ENCODE data around the gene DNAJC21. TPM values are rescaled to one million over a fixed set of nuclear protein-coding genes. Genes with fewer than 3 reads are reported as not detected.

The DNAJC21 gene
- polyA plus RNA-seq, 1 donor (not counting 4 experiments of a cell fraction or from before 2014, with no cell fraction given) = 29.6 TPM

DNA sequence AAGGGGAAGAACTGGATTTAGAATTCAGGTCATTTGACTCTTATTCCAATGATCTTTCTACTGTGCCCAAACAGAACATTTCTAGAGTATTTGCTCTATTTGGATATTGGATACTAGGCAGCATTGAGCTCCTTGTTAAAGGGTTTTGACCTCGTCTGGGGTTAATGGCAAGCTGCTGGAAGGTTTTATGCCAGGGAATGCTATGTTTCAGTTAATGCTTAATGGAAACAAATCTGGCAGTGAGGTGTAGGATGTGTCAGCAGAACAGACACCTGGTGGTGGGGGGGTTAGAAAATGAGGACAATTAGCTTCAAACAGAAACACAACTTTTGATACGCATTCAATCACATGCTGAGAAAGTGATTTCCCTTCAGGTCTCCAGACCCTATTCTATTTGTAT, 66.9 kb downstream of the DNAJC21 start:
- Histone ChIP-seq H4K20me1 (ENCODE audit: control insufficient read depth, extremely low read depth, insufficient read depth, low read length) (no peaks in the 10 kb centered on the region), H3K36me3 (ENCODE audit: control insufficient read depth in 2 of 2, extremely low read depth in 1 of 2, insufficient read depth in 2 of 2, low read length in 2 of 2) (no peaks in the 10 kb centered on the region), H3K4me3 (ENCODE audit: control insufficient read depth in 2 of 3, extremely low read depth in 1 of 3, insufficient read depth in 2 of 3, low read depth in 1 of 3, low read length in 3 of 3) (no peak overlapping the region), H3K27ac (ENCODE audit: control insufficient read depth, insufficient read depth, low read length) (no peak overlapping the region), H3K9me1 (ENCODE audit: control insufficient read depth, extremely low read depth, insufficient read depth, low read length) (no peaks in the 10 kb centered on the region), H3K9ac (ENCODE audit: control insufficient read depth, extremely low read depth, insufficient read depth, low read length) (no peak overlapping the region), H3K4me1 (ENCODE audit: control insufficient read depth, extremely low read depth, insufficient read depth, low read length) (no peaks in the 10 kb centered on the region), H3K27me3 (ENCODE audit: control insufficient read depth, extremely low read depth, insufficient read depth, low read length) (no peaks in the 10 kb centered on the region), H3K4me2 (ENCODE audit: control insufficient read depth, extremely low read depth, insufficient read depth, low read depth, low read length) (no peak overlapping the region), H3K79me2 (ENCODE audit: control insufficient read depth, insufficient read depth, low read length) (no peaks in the 10 kb centered on the region), H3K9me3 (ENCODE audit: control insufficient read depth, low read depth, low read length) (no peaks in the 10 kb centered on the region), H2AFZ (ENCODE audit: control insufficient read depth, low read length) (no peak overlapping the region)
- DNase-seq (ENCODE audit: low read depth, low spot score) = no peak
- TF ChIP-seq, protein P1, sequence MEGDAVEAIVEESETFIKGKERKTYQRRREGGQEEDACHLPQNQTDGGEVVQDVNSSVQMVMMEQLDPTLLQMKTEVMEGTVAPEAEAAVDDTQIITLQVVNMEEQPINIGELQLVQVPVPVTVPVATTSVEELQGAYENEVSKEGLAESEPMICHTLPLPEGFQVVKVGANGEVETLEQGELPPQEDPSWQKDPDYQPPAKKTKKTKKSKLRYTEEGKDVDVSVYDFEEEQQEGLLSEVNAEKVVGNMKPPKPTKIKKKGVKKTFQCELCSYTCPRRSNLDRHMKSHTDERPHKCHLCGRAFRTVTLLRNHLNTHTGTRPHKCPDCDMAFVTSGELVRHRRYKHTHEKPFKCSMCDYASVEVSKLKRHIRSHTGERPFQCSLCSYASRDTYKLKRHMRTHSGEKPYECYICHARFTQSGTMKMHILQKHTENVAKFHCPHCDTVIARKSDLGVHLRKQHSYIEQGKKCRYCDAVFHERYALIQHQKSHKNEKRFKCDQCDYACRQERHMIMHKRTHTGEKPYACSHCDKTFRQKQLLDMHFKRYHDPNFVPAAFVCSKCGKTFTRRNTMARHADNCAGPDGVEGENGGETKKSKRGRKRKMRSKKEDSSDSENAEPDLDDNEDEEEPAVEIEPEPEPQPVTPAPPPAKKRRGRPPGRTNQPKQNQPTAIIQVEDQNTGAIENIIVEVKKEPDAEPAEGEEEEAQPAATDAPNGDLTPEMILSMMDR (optimal IDR thresholded peaks at IDR 0.05 in 1 of 3, IDR thresholded peaks at IDR 0.05 in 1 of 3, conservative IDR thresholded peaks at IDR 0.05 in 1 of 3; ENCODE audit: extremely low read depth in 1 of 3, insufficient read depth in 2 of 3, low read length in 3 of 3) = no peak
- no peak for TF ChIP-seq EZH2 (IDR thresholded peaks at IDR 0.05; ENCODE audit: low read length)
- FAIRE-seq = no peak
- dilution Hi-C loops (cut with MboI; ENCODE audit: extremely low pct_ligation_motif_present, low sequenced_read_pairs) = no loop called here

DNA sequence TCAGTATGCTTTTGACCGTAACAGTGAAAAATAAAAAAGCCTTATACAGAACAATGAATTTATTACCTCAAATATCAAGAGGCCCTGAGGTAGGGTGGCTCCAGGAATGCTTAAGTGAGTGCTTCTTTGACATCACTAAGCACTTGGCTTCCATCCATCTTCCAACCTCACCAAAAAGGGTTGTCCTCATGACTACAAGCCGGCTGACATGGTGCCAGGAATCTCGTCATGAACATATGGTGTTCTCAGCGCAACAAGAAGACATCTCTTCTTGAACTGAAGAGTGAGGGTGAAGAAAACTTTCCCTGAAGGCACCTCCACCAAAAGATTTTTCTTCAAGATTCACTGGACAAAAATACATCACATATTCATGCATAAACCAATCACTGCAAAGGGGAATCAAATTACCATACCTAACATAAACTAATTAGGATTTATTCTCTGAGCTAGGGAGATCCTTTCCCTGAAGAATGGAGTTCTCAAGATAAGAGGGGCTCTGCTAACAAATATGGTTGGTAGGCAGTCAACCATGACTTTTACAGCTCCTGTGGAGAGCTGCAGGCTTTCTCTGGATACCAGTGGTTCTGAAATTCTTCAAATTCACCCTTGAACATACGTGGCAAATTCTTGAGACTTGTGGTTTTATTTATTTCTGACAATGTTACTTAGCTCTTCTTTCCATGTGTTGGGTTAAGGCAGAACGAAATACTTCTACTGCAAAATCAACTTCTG, 68.9 kb downstream of the DNAJC21 start:
- DNase-seq (ENCODE audit: low read depth, low spot score) (no peak), FAIRE-seq (no peak)
- dilution Hi-C loops (cut with MboI; ENCODE audit: extremely low pct_ligation_motif_present, low sequenced_read_pairs) = no loop called here
- Histone ChIP-seq H3K27me3 (ENCODE audit: control insufficient read depth, extremely low read depth, insufficient read depth, low read length) (no peaks in the 10 kb centered on the region), H3K27ac (ENCODE audit: control insufficient read depth, insufficient read depth, low read length) (no peak overlapping the region), H3K79me2 (ENCODE audit: control insufficient read depth, insufficient read depth, low read length) (no peaks in the 10 kb centered on the region), H4K20me1 (ENCODE audit: control insufficient read depth, extremely low read depth, insufficient read depth, low read length) (no peaks in the 10 kb centered on the region), H3K9me3 (ENCODE audit: control insufficient read depth, low read depth, low read length) (no peaks in the 10 kb centered on the region), H3K4me1 (ENCODE audit: control insufficient read depth, extremely low read depth, insufficient read depth, low read length) (no peaks in the 10 kb centered on the region), H3K9me1 (ENCODE audit: control insufficient read depth, extremely low read depth, insufficient read depth, low read length) (no peaks in the 10 kb centered on the region), H3K36me3 (ENCODE audit: control insufficient read depth in 2 of 2, extremely low read depth in 1 of 2, insufficient read depth in 2 of 2, low read length in 2 of 2) (no peaks in the 10 kb centered on the region), H3K9ac (ENCODE audit: control insufficient read depth, extremely low read depth, insufficient read depth, low read length) (no peak overlapping the region), H2AFZ (ENCODE audit: control insufficient read depth, low read length) (no peak overlapping the region), H3K4me3 (ENCODE audit: control insufficient read depth in 2 of 3, extremely low read depth in 1 of 3, insufficient read depth in 2 of 3, low read depth in 1 of 3, low read length in 3 of 3) (no peak overlapping the region), H3K4me2 (ENCODE audit: control insufficient read depth, extremely low read depth, insufficient read depth, low read depth, low read length) (no peak overlapping the region)
- TF ChIP-seq, protein P1 (optimal IDR thresholded peaks at IDR 0.05 in 1 of 3, IDR thresholded peaks at IDR 0.05 in 1 of 3, conservative IDR thresholded peaks at IDR 0.05 in 1 of 3; ENCODE audit: extremely low read depth in 1 of 3, insufficient read depth in 2 of 3, low read length in 3 of 3) = no peak
- TF ChIP-seq EZH2 (IDR thresholded peaks at IDR 0.05; ENCODE audit: low read length) = no peak

Data from keratinocyte (primary cell).